Activated B cell treated with CpG ODN at 0.5 μM for 24 hours (primary cell): ENCODE data around the gene EFNA5. TPM values are rescaled to one million over a fixed set of nuclear protein-coding genes. Genes with fewer than 3 reads are reported as not detected.
A peak's percentile ranks its signal among the peaks of the same experiment; 100 is the strongest.

Experiments
- ATAC-seq: fragments of 200-7000 bp; cut with Tn5 transposase; one replicate; pipeline ENCODE4 v1.10.0; 2021; ENCODE audit warnings: low read depth, mild to moderate bottlenecking, moderate library complexity
- CTCF ChIA-PET: fragments of 350-600 bp; sonication (Branson Sonifier 250); formaldehyde crosslinking; loops from one replicate; lab custom pipeline; 2021; ENCODE audit warnings: antibody characterized with exemption; lab: Charles Lee
- POLR2A ChIA-PET: fragments of 350-600 bp; sonication (Branson Sonifier 250); formaldehyde crosslinking; loops from one replicate; lab custom pipeline; 2021; ENCODE audit warnings: antibody characterized with exemption; lab: Charles Lee
- DNase-seq: peaks from one replicate; pipeline ENCODE4 v3.0.0; 2022
- H3K27ac Mint-ChIP-seq: one replicate; pipeline ENCODE4 v1.8.0; 2020; ENCODE audit warnings: mixed read lengths
- H3K27me3 Mint-ChIP-seq: one replicate; pipeline ENCODE4 v1.8.0; 2021; ENCODE audit warnings: mixed read lengths
- H3K36me3 Mint-ChIP-seq: one replicate; pipeline ENCODE4 v1.8.0; 2021; ENCODE audit warnings: low read depth, mixed read lengths
- H3K4me1 Mint-ChIP-seq: one replicate; pipeline ENCODE4 v1.8.0; 2021; ENCODE audit warnings: mixed read lengths
- H3K4me3 Mint-ChIP-seq: one replicate; pipeline ENCODE4 v1.8.0; 2020; ENCODE audit warnings: mild to moderate bottlenecking, mixed read lengths
- H3K9me3 Mint-ChIP-seq: one replicate; pipeline ENCODE4 v1.8.0; 2020; ENCODE audit warnings: mixed read lengths
- intact Hi-C: fragments of 100-400 bp; cut with micrococcal nuclease; formaldehyde crosslinking; loops from one replicate; pipeline ENCODE4 v1.15.1; 2024
- total RNA-seq: library from RNA; stranded (reverse); gene quantifications from 2 replicates; pipeline ENCODE4 v1.2.3, GENCODE V29; 2022
- TF ChIP-seq, protein P1 (sequence below): fragments of 200-600 bp; IDR thresholded peaks from one replicate; pipeline ENCODE4 v1.8.0; 2022; ENCODE audit warnings: antibody characterized with exemption, mild to moderate bottlenecking

The EFNA5 gene
- total RNA-seq, 1 donor from 2014 or later, result not detected

- H3K36me3 Mint-ChIP-seq, result no peaks in the 10 kb centered on the region
- ChIA-PET CTCF (interaction anchor here (0.7 kb wide), 1 partner anchor 47 kb away, joined by 3 read pairs; no protein-coding TSS in a partner anchor), POLR2A (no interaction called here)
- intact Hi-C loops, result no loop called here
- no peaks in the 10 kb centered on the region for H3K27me3 Mint-ChIP-seq
- TF ChIP-seq, protein P1, sequence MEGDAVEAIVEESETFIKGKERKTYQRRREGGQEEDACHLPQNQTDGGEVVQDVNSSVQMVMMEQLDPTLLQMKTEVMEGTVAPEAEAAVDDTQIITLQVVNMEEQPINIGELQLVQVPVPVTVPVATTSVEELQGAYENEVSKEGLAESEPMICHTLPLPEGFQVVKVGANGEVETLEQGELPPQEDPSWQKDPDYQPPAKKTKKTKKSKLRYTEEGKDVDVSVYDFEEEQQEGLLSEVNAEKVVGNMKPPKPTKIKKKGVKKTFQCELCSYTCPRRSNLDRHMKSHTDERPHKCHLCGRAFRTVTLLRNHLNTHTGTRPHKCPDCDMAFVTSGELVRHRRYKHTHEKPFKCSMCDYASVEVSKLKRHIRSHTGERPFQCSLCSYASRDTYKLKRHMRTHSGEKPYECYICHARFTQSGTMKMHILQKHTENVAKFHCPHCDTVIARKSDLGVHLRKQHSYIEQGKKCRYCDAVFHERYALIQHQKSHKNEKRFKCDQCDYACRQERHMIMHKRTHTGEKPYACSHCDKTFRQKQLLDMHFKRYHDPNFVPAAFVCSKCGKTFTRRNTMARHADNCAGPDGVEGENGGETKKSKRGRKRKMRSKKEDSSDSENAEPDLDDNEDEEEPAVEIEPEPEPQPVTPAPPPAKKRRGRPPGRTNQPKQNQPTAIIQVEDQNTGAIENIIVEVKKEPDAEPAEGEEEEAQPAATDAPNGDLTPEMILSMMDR, result no peak
- no peaks in the 10 kb centered on the region for H3K9me3 Mint-ChIP-seq
- H3K27ac Mint-ChIP-seq, result no peak overlapping the region
- peak; percentile 56 for ATAC-seq
- H3K4me1 Mint-ChIP-seq, result peaks cover 35% of the 10 kb centered on the region
- peak overlapping the region; percentile 5 for H3K4me3 Mint-ChIP-seq
- DNase-seq, result no peak
Measured at GRCh38 chr5:107389130-107389774, 281.5 kb downstream of the EFNA5 start.

DNA sequence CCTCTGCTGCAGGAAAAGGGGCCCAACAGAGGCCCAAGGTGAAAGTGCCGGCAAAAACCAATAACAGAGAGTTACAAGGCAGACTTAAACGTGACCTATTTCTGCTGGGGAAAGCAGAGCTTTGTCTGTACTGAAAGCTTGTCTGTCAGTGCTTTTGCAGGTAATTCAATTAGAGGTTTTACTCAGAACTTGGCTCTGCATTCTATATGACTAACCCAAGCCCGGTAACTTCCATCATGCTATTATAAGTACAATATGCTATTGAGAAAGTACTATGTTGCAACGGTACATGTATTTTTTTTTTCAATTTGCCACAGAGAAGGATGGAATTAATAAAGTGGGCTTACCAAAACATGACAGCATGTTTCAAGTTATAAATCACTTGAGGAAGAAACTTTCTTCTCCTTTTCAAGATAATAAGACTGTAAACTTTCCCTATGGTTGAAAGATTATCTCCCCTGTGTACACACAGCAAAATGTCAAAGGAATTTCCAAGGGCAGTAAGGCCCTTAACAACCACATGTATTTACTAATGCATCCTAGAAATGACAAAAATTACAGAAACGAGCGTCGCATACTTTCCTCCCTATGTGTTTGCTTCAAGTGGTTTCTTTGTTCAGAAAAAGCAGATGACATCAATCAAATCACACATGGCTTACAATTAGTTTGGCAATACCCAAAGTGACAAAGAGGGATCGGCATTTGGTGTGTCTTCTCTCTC is 282.4 kb downstream of the EFNA5 start:
- Mint-ChIP-seq H3K9me3 (no peaks in the 10 kb centered on the region), H3K4me1 (peaks cover 35% of the 10 kb centered on the region), H3K36me3 (no peaks in the 10 kb centered on the region), H3K27me3 (no peaks in the 10 kb centered on the region), H3K4me3 (no peak overlapping the region), H3K27ac (no peak overlapping the region)
- ATAC-seq (no peak), DNase-seq (no peak)
- CTCF ChIA-PET, result no interaction called here
- POLR2A ChIA-PET, result interaction anchor here (0.6 kb wide), 1 partner anchor 273 kb away, joined by 3 read pairs; no protein-coding TSS in a partner anchor
- TF ChIP-seq, protein P1, result no peak
- intact Hi-C loops, result no loop called here

DNA sequence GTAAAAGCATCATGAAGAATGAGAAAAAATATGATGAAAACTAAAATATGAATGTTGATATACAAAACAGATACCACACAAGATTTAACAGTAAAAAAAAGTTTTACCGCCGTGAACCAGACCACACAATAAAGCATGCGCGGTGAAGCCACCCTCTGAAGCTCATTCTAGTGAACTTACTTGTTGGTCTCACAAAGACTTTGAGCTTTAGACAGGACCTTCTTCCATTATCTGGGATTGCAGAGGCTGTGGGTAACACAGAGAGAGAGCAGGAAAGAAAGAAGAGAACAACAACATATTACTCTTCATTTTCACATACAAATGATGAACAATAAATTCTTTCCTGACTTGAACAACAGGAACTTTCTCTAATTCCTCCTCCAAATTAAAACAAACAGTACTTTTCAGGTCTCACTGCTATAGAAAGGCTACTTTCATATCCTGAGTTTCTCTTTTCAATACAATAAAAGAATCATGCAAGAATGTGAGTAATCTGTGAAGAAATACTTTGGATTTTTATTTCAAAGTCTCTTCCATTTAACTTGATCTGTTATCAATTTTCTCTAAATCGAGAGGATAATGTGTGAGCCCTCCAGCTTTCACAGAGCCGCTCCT is 283.1 kb downstream of the EFNA5 start:
- Mint-ChIP-seq H3K4me3 (no peak overlapping the region), H3K4me1 (peaks cover 35% of the 10 kb centered on the region), H3K36me3 (no peaks in the 10 kb centered on the region), H3K9me3 (no peaks in the 10 kb centered on the region), H3K27ac (no peak overlapping the region), H3K27me3 (no peaks in the 10 kb centered on the region)
- no peak for ATAC-seq
- ChIA-PET POLR2A (interaction anchor here (0.6 kb wide), 1 partner anchor 274 kb away, joined by 3 read pairs; no protein-coding TSS in a partner anchor), CTCF (no interaction called here)
- intact Hi-C loops, result no loop called here
- TF ChIP-seq, protein P1, result no peak
- no peak for DNase-seq

DNA sequence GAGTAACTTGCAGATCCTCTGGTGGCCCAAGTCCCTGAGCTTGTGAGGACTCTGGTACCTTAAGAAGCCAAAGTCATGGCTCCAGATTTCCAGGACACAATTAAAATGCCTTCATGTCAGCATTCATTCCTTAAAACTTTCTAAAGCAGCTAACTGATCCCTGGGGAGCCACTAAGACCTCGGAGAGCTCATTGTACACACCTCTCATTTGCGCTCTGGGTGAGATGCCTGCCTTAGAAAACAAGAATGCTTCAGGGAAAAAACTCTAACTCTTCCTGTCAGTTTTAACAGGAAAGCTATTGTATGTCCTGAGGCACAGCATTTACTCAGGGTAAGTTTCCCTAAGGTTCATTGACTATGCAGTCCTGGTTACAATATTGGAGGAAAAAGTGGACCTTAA is 285.0 kb downstream of the EFNA5 start:
- DNase-seq, result no peak
- POLR2A ChIA-PET, result no interaction called here
- no peak overlapping the region for H3K27ac Mint-ChIP-seq
- H3K36me3 Mint-ChIP-seq, result no peaks in the 10 kb centered on the region
- no peak overlapping the region for H3K4me3 Mint-ChIP-seq
- no peaks in the 10 kb centered on the region for H3K9me3 Mint-ChIP-seq
- CTCF ChIA-PET, result no interaction called here
- TF ChIP-seq, protein P1, result no peak
- intact Hi-C loops, result no loop called here
- no peaks in the 10 kb centered on the region for H3K27me3 Mint-ChIP-seq
- no peak for ATAC-seq
- H3K4me1 Mint-ChIP-seq, result peaks cover 35% of the 10 kb centered on the region

DNA sequence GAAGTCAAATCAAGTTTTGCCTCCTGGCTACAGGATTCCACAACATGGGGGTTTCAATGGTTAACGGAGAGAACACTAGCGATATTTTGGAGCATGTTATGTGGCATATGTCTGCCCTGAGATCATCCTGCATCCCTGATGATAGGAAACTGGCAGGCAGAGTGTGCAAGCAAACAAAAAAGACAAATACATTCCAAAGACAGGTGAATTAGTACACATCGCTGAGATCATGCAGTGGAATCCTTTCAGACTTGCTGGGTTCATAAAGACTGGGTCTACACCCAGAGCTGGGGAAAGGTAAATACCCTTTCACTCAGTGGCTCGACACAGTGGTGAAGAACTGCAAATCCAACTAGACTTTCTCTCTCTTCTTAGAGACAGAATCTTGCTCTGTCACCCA is 286.5 kb downstream of the EFNA5 start:
- TF ChIP-seq, protein P1, result no peak
- Mint-ChIP-seq H3K4me1 (peaks cover 28% of the 10 kb centered on the region), H3K9me3 (no peaks in the 10 kb centered on the region), H3K36me3 (no peaks in the 10 kb centered on the region), H3K4me3 (no peak overlapping the region), H3K27ac (no peak overlapping the region), H3K27me3 (no peaks in the 10 kb centered on the region)
- CTCF ChIA-PET, result no interaction called here
- ATAC-seq (no peak), DNase-seq (no peak)
- POLR2A ChIA-PET, result no interaction called here
- intact Hi-C loops, result no loop called here
